Measurements from ENCODE around the gene EN1.

- TF ChIP-seq MLX (CRISPR knock-in tag; IDR thresholded peaks at IDR 0.05) (no peak), CTCF (IDR thresholded peaks at IDR 0.05) (no peak), ZNF121 (CRISPR knock-in tag; IDR thresholded peaks at IDR 0.05) (no peak)
Measured at GRCh38 chr2:118852605-118853128, 5.2 kb upstream of the EN1 start.
